GM12878 (cell line): ENCODE results near the gene LTBP2. TPM values are rescaled to one million over a fixed set of nuclear protein-coding genes. Genes with fewer than 3 reads are reported as not detected.

Experiments
- ATAC-seq: fragments of 200-7000 bp; cut with Tn5 transposase; 3 replicates; pipeline ENCODE4 v1.9.1; 2020; ENCODE audit warnings: mild to moderate bottlenecking, moderate library complexity
- BruUV-seq: library from RNA; stranded (reverse); fragments of 400-500 nt; replicated peaks from 2 replicates; lab custom pipeline; 2021; lab: Mats Ljungman, UMichigan
- CTCF ChIA-PET: fragments of 300-600 bp; sonication (Branson Sonifier 250); formaldehyde crosslinking; extraction: SDS; loops from one replicate; lab custom pipeline; 2021; ENCODE audit warnings: inconsistent platforms; lab: Yijun Ruan, JAX
- POLR2A ChIA-PET: fragments of 350-600 bp; formaldehyde crosslinking; extraction: SDS; loops from one replicate; lab custom pipeline; 2021; ENCODE audit warnings: inconsistent platforms; lab: Charles Lee
- RAD21 ChIA-PET: fragments of 300-600 bp; sonication (Branson Sonifier 250); formaldehyde crosslinking; loops from one replicate; lab custom pipeline; 2023; ENCODE audit warnings: antibody characterized with exemption; ENCODE audit not compliant: unreplicated experiment; lab: Charles Lee
- SMC1A ChIA-PET: fragments of 300-600 bp; sonication (Branson Sonifier 250); formaldehyde crosslinking; loops from one replicate; lab custom pipeline; 2023; ENCODE audit not compliant: unreplicated experiment, uncharacterized antibody; lab: Charles Lee
- DNase-seq: peaks from one replicate; pipeline ENCODE4 v3.0.0-alpha.2; 2011; ENCODE audit warnings: low read depth, low spot score
- FAIRE-seq: peaks from 3 replicates; lab custom pipeline; 2011; peaks lifted over from hg19 to GRCh38; lab: Jason Lieb, UNC
- H2AFZ ChIP-seq: 2 replicates; pipeline ENCODE4 v1.6.0; 2011; ENCODE audit warnings: low read depth, low read length, control low read depth; ENCODE audit not compliant: control insufficient read depth
- H3K27ac ChIP-seq: 2 replicates; pipeline ENCODE4 v1.5.1; 2011; ENCODE audit warnings: control low read depth; ENCODE audit not compliant: control insufficient read depth, insufficient read depth
- H3K27me3 ChIP-seq, 2 experiments: replicated peaks in 1 of 2; 2 replicates each; pipeline versions ENCODE4 v1.6.0 to v1.6.1; 2011; ENCODE audit warnings: low read length in 1 of 2; ENCODE audit not compliant: control insufficient read depth in 2 of 2, insufficient read depth in 2 of 2
- H3K36me3 ChIP-seq, 2 experiments: 2 replicates each; pipeline ENCODE4 v1.5.1; 2011; ENCODE audit warnings: low read length in 1 of 2; ENCODE audit not compliant: control insufficient read depth in 2 of 2, insufficient read depth in 2 of 2
- H3K4me1 ChIP-seq: 2 replicates; pipeline ENCODE4 v1.6.1; 2011; ENCODE audit warnings: mild to moderate bottlenecking, low read length, moderate library complexity, mixed read lengths; ENCODE audit not compliant: control insufficient read depth, insufficient read depth
- H3K4me2 ChIP-seq: 2 replicates; pipeline ENCODE4 v1.6.0; 2011; ENCODE audit warnings: control low read depth; ENCODE audit not compliant: control insufficient read depth, insufficient read depth
- H3K4me3 ChIP-seq: fragments of 200-600 bp; sonication (generic); 2 replicates; pipeline ENCODE4 v1.5.1; 2016
- H3K79me2 ChIP-seq: 2 replicates; pipeline ENCODE4 v1.6.0; 2011; ENCODE audit warnings: low read length; ENCODE audit not compliant: control insufficient read depth, insufficient read depth
- H3K9ac ChIP-seq: 2 replicates; pipeline ENCODE4 v1.8.0; 2011; ENCODE audit warnings: low read length, control low read depth, mixed read lengths; ENCODE audit not compliant: control insufficient read depth, insufficient read depth
- H3K9me3 ChIP-seq: replicated peaks from 3 replicates; pipeline ENCODE4 v1.5.1; 2011; ENCODE audit warnings: mild to moderate bottlenecking, low read length; ENCODE audit not compliant: control insufficient read depth, insufficient read depth
- H4K20me1 ChIP-seq: 2 replicates; pipeline ENCODE4 v1.6.0; 2011; ENCODE audit not compliant: control insufficient read depth, insufficient read depth
- ATF7 ChIP-seq: fragments of 450-650 bp; IDR thresholded peaks from 2 replicates; pipeline ENCODE4 v1.6.1; 2016; ENCODE audit warnings: low read depth, mild to moderate bottlenecking
- BRCA1 ChIP-seq: IDR thresholded peaks from 2 replicates; pipeline ENCODE4 v1.6.1; 2011; ENCODE audit warnings: low read depth, low read length, improper control_type of control experiment
- CBX5 ChIP-seq: sonication (generic); IDR thresholded peaks from 2 replicates; pipeline ENCODE4 v1.6.1; 2016; ENCODE audit warnings: low read depth, moderate library complexity, mild to moderate bottlenecking, inconsistent platforms
- CHD4 ChIP-seq: fragments of 200-600 bp; sonication (generic); IDR thresholded peaks from 2 replicates; pipeline ENCODE4 v1.6.1; 2016; ENCODE audit warnings: mild to moderate bottlenecking
- IRF3 ChIP-seq: fragments of 450-650 bp; IDR thresholded peaks from 2 replicates; pipeline ENCODE4 v1.6.1; 2014; ENCODE audit warnings: mild to moderate bottlenecking
- MAX ChIP-seq: IDR thresholded peaks from 2 replicates; pipeline ENCODE4 v1.6.1; 2012; ENCODE audit warnings: low read depth, low read length, improper control_type of control experiment
- MXI1 ChIP-seq: fragments of 150-350 bp; IDR thresholded peaks from 2 replicates; pipeline ENCODE4 v1.6.1; 2011; ENCODE audit warnings: low read depth, mild to moderate bottlenecking, inconsistent platforms, low read length, improper control_type of control experiment
- NFIC ChIP-seq: IDR thresholded peaks from 2 replicates; pipeline ENCODE4 v1.6.1; 2012; ENCODE audit warnings: low read depth, mild to moderate bottlenecking, inconsistent platforms, low read length, moderate library complexity
- NR2C2 ChIP-seq: IDR thresholded peaks from 2 replicates; pipeline ENCODE4 v1.6.1; 2011; ENCODE audit warnings: borderline replicate concordance, low read depth; ENCODE audit not compliant: control insufficient read depth, insufficient read length
- TBL1XR1 ChIP-seq: IDR thresholded peaks from 2 replicates; pipeline ENCODE4 v1.6.1; 2012; ENCODE audit warnings: low read depth, low read length, improper control_type of control experiment
- ZNF274 ChIP-seq: IDR thresholded peaks from one replicate; pipeline ENCODE4 v1.8.0; 2011; ENCODE audit not compliant: insufficient read length, insufficient read depth
- WGBS: methylation state at CpG from one replicate; pipeline ENCODE4 v1.1.6; 2016; ENCODE audit warnings: low lambda C conversion rate; ENCODE audit not compliant: insufficient replicate concordance, insufficient coverage; ENCODE audit errors: missing lambda C conversion rate; 5-methylcytosine and 5-hydroxymethylcytosine counted together
- in situ Hi-C: fragments of 300-500 bp; cut with MboI; formaldehyde crosslinking; loops from 9 replicates; pipeline ENCODE4 v1.14.3; 2018; ENCODE audit warnings: mixed read lengths
- intact Hi-C: fragments of 100-400 bp; cut with micrococcal nuclease; formaldehyde crosslinking; loops from one replicate; pipeline ENCODE4 v1.14.2; 2022; ENCODE audit not compliant: unreplicated experiment
- polyA plus RNA-seq, 11 experiments: library from polyadenylated mRNA; depleted of rRNA in 4 of 11; unstranded in 6 of 11; stranded (reverse) in 5 of 11; fragments of >200 nt; fragmentation: Nextera tagmentation in 4 of 11; fragmentation: Illumina TruSeq in 1 of 11; extraction: Ambion mirVana in 4 of 11; extraction: Trizol in 1 of 11; gene quantifications; 1 replicate in 1 of 11; 2 replicates in 10 of 11; pipeline versions ENCODE4 v1.2.1 to v1.2.3, GENCODE V29; 2011 to 2016; ENCODE audit warnings: inconsistent platforms in 2 of 11, missing spikeins in 2 of 11, low read depth in 1 of 11
- total RNA-seq, 4 experiments: library from RNA; depleted of rRNA in 3 of 4; stranded (reverse); fragments of >200 nt in 3 of 4; fragmentation: Illumina TruSeq in 1 of 4; extraction: Trizol in 1 of 4; gene quantifications; 2 replicates each; pipeline versions ENCODE4 v1.2.1 to v1.2.3, GENCODE V29; 2013 to 2021
- TF ChIP-seq, protein P1 (sequence below): fragments of 450-650 bp; IDR thresholded peaks from 2 replicates; pipeline ENCODE4 v1.6.1; 2016; ENCODE audit warnings: mild to moderate bottlenecking
- TF ChIP-seq, protein P2 (sequence below): fragments of 150-350 bp; IDR thresholded peaks from 2 replicates; pipeline ENCODE4 v1.6.1; 2014; ENCODE audit warnings: mild to moderate bottlenecking, low read depth, low read length

LTBP2 gene
- total and polyA plus RNA-seq, 10 of the 15 experiments (the other 5 are each of a cell fraction or from before 2014, with no cell fraction given), result 0.03 to 0.23 (median 0.06) TPM; not detected in 1

DNA sequence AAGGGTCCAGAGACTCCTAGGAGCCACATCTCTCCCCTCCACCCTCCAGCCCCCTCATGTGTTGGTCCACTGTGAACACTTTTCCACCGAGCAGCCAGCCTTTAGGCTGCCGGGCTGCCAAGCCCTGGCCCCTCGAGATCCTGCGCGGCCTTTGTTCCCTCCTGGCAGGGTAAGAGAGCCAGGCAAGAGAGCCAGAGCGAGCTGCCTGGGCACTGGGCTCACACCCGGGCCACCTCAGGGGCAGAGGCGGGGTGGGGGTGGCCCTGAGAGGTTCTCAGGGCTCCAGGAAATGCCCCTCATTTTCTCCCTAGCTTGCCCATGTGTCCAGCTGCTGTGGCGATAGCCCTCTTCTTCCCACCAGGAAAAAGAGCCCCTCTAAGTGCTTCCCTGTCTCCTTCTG is 44.8 kb downstream of the LTBP2 start:
- ATAC-seq (no peak), DNase-seq (no peak), FAIRE-seq (no peak)
- POLR2A ChIA-PET, result no interaction called here
- in situ Hi-C loops (no loop called here), intact Hi-C loops (no loop called here)
- Histone ChIP-seq H3K36me3 (no peaks in the 10 kb centered on the region), H3K4me3 (no peak overlapping the region), H3K27ac (no peak overlapping the region), H2AFZ (no peak overlapping the region), H3K27me3 (no peaks in the 10 kb centered on the region), H3K4me2 (no peak overlapping the region), H3K9me3 (no peaks in the 10 kb centered on the region), H3K9ac (no peak overlapping the region), H4K20me1 (no peaks in the 10 kb centered on the region), H3K4me1 (no peaks in the 10 kb centered on the region), H3K79me2 (no peaks in the 10 kb centered on the region)
- BruUV-seq, result no TSS peak
- SMC1A ChIA-PET, result no interaction called here
- RAD21 ChIA-PET, result no interaction called here
- TF ChIP-seq MXI1, result no peak
- TF ChIP-seq CBX5, result no peak
- TF ChIP-seq ATF7, result no peak
- TF ChIP-seq, protein P1, sequence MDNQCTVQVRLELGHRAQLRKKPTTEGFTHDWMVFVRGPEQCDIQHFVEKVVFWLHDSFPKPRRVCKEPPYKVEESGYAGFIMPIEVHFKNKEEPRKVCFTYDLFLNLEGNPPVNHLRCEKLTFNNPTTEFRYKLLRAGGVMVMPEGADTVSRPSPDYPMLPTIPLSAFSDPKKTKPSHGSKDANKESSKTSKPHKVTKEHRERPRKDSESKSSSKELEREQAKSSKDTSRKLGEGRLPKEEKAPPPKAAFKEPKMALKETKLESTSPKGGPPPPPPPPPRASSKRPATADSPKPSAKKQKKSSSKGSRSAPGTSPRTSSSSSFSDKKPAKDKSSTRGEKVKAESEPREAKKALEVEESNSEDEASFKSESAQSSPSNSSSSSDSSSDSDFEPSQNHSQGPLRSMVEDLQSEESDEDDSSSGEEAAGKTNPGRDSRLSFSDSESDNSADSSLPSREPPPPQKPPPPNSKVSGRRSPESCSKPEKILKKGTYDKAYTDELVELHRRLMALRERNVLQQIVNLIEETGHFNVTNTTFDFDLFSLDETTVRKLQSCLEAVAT, result no peak
- CTCF ChIA-PET, result no interaction called here
- WGBS, result 30% methylated on average over 9 of the region's 9 CpGs

GRCh38 chr14:74566174-74567141 is 45.6 kb downstream of the LTBP2 start:
- Histone ChIP-seq H3K4me2 (no peak overlapping the region), H3K79me2 (no peaks in the 10 kb centered on the region), H3K4me3 (no peak overlapping the region), H2AFZ (no peak overlapping the region), H3K27ac (no peak overlapping the region), H4K20me1 (no peaks in the 10 kb centered on the region), H3K36me3 (no peaks in the 10 kb centered on the region), H3K9me3 (no peaks in the 10 kb centered on the region), H3K27me3 (no peaks in the 10 kb centered on the region), H3K4me1 (no peaks in the 10 kb centered on the region), H3K9ac (no peak overlapping the region)
- FAIRE-seq (no peak), DNase-seq (no peak), ATAC-seq (no peak)
- ChIA-PET SMC1A (no interaction called here), POLR2A (no interaction called here), RAD21 (no interaction called here), CTCF (no interaction called here)
- TF ChIP-seq CHD4 (no peak), ZNF274 (no peak), IRF3 (no peak), NR2C2 (no peak), TBL1XR1 (no peak), NFIC (no peak), BRCA1 (no peak), MAX (no peak)
- TF ChIP-seq, protein P2, sequence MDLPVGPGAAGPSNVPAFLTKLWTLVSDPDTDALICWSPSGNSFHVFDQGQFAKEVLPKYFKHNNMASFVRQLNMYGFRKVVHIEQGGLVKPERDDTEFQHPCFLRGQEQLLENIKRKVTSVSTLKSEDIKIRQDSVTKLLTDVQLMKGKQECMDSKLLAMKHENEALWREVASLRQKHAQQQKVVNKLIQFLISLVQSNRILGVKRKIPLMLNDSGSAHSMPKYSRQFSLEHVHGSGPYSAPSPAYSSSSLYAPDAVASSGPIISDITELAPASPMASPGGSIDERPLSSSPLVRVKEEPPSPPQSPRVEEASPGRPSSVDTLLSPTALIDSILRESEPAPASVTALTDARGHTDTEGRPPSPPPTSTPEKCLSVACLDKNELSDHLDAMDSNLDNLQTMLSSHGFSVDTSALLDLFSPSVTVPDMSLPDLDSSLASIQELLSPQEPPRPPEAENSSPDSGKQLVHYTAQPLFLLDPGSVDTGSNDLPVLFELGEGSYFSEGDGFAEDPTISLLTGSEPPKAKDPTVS, result no peak
- in situ Hi-C loops, result no loop called here
- 38% methylated on average over 15 of the region's 15 CpGs for WGBS
- intact Hi-C loops, result no loop called here
- BruUV-seq, result no TSS peak
